Stimulated activated CD8-positive, alpha-beta memory T cell treated with anti-CD3 and anti-CD28 coated beads, Interleukin-7, amount 100 ng/mL, for 4 hours (primary cell): Measurements from ENCODE around the gene EFNA2.

Experiments
- DNase-seq, 2 donors: peaks; one replicate each; pipeline ENCODE4 v3.0.0-alpha.2; 2020; ENCODE audit warnings: low read depth in 2 of 2

The EFNA2 gene

GRCh38 chr19:1284293-1284978, 1.2 kb upstream of the EFNA2 start:
- no peak for DNase-seq

- no peak for DNase-seq
Observed at GRCh38 chr19:1284979-1285736, 515 bp upstream of the EFNA2 start.

- no peak for DNase-seq
Observed at GRCh38 chr19:1286487-1287353, 1.0 kb downstream of the EFNA2 start.

- DNase-seq, result no peak
Observed at GRCh38 chr19:1287354-1288225, 1.9 kb downstream of the EFNA2 start.

- DNase-seq, result no peak
Observed at GRCh38 chr19:1288226-1288612, 2.5 kb downstream of the EFNA2 start.

GRCh38 chr19:1288833-1289685, 3.4 kb downstream of the EFNA2 start:
- no peak for DNase-seq

GRCh38 chr19:1289686-1290025, 4.0 kb downstream of the EFNA2 start:
- no peak for DNase-seq

GRCh38 chr19:1290196-1290702, 4.6 kb downstream of the EFNA2 start:
- no peak for DNase-seq

- no peak for DNase-seq
Observed at GRCh38 chr19:1290703-1291651, 5.3 kb downstream of the EFNA2 start.

GRCh38 chr19:1291761-1292418, 6.2 kb downstream of the EFNA2 start:
- no peak for DNase-seq

GRCh38 chr19:1292419-1293151, 6.9 kb downstream of the EFNA2 start:
- DNase-seq, result no peak

GRCh38 chr19:1293782-1294604, 8.3 kb downstream of the EFNA2 start:
- DNase-seq, result no peak

GRCh38 chr19:1294688-1295087, 9.0 kb downstream of the EFNA2 start:
- no peak for DNase-seq

GRCh38 chr19:1295169-1296012, 9.7 kb downstream of the EFNA2 start:
- peak in 1 of 2 donors; percentile 28 for DNase-seq

GRCh38 chr19:1296078-1296477, 10.4 kb downstream of the EFNA2 start:
- DNase-seq, result no peak

- DNase-seq, result no peak
Observed at GRCh38 chr19:1296575-1297271, 11.1 kb downstream of the EFNA2 start.
